Motor neuron (in vitro differentiated cells): ENCODE measurements around the gene GRID2. TPM values are rescaled to one million over a fixed set of nuclear protein-coding genes. Genes with fewer than 3 reads are reported as not detected.

ENCODE experiments used
- ATAC-seq, 8 experiments: fragments of 200-7000 bp; cut with Tn5 transposase; replicated peaks in 6 of 8; 2 replicates each; pipeline ENCODE4 v1.8.0; 2021; ENCODE audit warnings: mild to moderate bottlenecking in 8 of 8, moderate library complexity in 8 of 8
- H3K27ac ChIP-seq, 2 donors: fragments of 250-450 bp; sonication (Bioruptor Pico); 2 replicates each; pipeline ENCODE4 v1.9.0; 2021; ENCODE audit warnings: antibody characterized with exemption in 2 of 2, mild to moderate bottlenecking in 2 of 2, moderate library complexity in 1 of 2
- H3K4me1 ChIP-seq, 2 donors: fragments of 250-450 bp; sonication (Bioruptor Pico); replicated peaks in 1 of 2; 2 replicates each; pipeline ENCODE4 v1.6.1; 2021; ENCODE audit warnings: antibody characterized with exemption in 2 of 2, mild to moderate bottlenecking in 2 of 2, moderate library complexity in 1 of 2
- H3K4me3 ChIP-seq, 5 donors: fragments of 250-450 bp; sonication (Bioruptor Pico); 2 replicates each; pipeline ENCODE4 v1.9.0; 2021; ENCODE audit warnings: antibody characterized with exemption in 5 of 5, mild to moderate bottlenecking in 5 of 5, moderate library complexity in 4 of 5
- WGBS, 10 experiments: fragments of 450-650 bp; shearing (Covaris generic); methylation state at CpG; one replicate each; pipeline ENCODE4 v1.0.0; 2022; 5-methylcytosine and 5-hydroxymethylcytosine counted together
- in situ Hi-C, 9 experiments: fragments of 400-800 bp; cut with MboI; loops; one replicate each; pipeline ENCODE4 v1.15.0; 2021; ENCODE audit warnings: low sequenced_read_pairs in 9 of 9, low pct_unique_long_range_greater_than_20kb in 2 of 9; ENCODE audit not compliant: unreplicated experiment in 9 of 9
- total RNA-seq, 8 experiments: library from RNA; unstranded; fragments of 300-600 nt; gene quantifications; 2 replicates each; pipeline versions ENCODE4 v1.2.3 to v1.2.4, GENCODE V29; 2022

The GRID2 gene
- total RNA-seq, 8 experiments from 2014 or later, result 0.15 to 11.7 (median 3.8) TPM

DNA sequence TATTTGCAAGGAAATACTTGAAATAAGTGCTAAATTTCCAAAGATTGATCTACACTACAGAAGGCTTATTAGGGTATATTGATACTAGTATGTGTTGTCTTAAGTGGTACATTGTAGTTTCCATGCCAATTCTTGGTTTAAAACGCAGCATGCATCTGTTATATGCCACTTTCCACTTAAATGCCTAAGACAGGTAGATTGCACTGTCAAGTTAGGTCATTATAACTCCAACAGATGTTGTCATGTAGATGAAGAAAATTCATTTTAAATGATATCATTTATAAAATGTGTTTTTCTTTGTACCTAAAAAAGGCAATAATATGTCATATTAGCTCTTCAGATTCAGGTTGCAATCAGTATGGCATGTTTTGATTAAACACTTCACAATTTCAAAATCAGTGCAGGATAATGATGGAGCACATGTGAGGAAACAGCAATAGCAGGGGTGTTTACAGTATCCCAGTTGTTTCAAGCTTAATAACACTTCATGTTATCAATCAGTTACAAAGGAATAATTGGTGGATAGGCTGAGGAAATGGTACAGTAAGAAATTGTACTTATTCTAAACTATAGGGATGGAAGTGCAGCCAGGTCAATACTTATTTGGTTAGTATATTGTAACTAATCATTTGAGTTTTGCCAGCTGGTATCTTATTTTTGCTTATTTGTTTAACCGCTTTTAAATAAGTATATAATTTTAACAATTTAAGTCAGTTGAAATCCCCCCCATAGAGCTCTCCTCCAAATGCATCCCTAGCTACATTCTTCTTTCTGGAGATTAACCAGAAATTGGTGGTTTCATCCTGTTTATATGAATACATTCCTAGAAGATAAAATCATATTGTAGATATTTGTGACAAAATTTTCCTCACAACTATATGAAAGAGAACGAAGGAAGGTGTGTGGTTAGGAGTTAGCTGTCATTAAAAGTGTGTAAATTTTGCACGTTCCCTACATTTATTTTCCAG lies 1070.4 kb downstream of the GRID2 start:
- ATAC-seq, result no peak
- in situ Hi-C loops, result no loop called here
- Histone ChIP-seq H3K27ac (no peak overlapping the region), H3K4me1 (no peaks in the 10 kb centered on the region), H3K4me3 (no peak overlapping the region)
- 24 to 100% (median 86%) methylated on average over 1 to 4 of the region's 4 CpGs for WGBS, 10 experiments

DNA sequence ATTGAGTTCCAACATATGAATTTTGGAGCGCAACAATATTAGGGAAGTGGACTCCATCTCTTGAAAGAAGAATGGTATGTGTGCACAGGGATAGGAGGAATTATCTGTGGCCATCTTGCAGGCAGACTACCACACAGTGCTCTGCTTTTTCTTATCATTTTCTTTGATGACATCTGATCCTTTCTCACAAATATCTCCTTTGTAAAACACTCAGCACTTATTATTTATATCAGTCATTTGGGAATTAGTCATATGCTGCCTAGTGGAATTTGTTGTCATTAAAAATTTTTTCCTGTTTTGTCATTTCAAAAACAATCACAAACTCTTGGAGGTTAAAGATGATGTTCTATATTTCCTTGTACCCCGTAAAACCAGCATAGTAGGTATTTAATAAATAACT lies 1080.5 kb downstream of the GRID2 start:
- Histone ChIP-seq H3K4me1 (no peaks in the 10 kb centered on the region), H3K4me3 (no peak overlapping the region), H3K27ac (no peak overlapping the region)
- ATAC-seq, result no peak
- WGBS, 10 experiments, result 8 to 100% (median 60%) methylated on average over 1 to 2 of the region's 2 CpGs; no CpG with 5 or more reads in 1 of the 10 experiments
- in situ Hi-C loops, result no loop called here

GRCh38 chr4:93384887-93385286 lies 1081.1 kb downstream of the GRID2 start:
- ATAC-seq, result no peak
- Histone ChIP-seq H3K4me3 (no peak overlapping the region), H3K27ac (no peak overlapping the region), H3K4me1 (no peaks in the 10 kb centered on the region)
- in situ Hi-C loops, result no loop called here
- 0 to 83% (median 60%) methylated on average over 1 to 2 of the region's 2 CpGs; no CpG with 5 or more reads in 1 of the 10 experiments for WGBS, 10 experiments

DNA sequence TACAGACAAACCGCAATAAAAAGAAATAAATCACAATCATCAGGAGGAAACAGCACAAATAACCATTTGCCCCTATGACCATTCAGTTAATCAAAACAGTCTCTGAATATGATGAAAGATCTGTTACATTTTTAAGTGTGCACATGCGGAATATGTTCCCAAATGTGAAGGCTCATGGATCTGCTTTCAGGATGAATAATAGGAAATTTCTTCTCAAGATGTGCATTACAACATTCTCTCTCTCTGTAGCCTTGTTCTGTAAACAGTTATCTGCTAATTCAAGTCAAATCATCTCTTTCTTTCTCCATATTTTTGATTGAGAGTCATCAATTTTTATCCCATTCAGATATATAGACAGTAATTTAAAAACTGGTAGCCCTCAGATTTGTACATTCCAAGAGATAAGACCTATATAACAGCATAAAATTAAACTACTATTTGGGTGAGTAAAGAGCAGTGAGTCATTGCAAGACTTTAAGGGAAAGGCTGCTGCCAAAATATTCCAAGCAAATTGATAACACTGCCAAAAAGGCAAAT lies 1090.8 kb downstream of the GRID2 start:
- peak in 4 of 8 experiments; percentile 7 to 36 (median 15) for ATAC-seq
- 0 to 92% (median 61%) methylated on average over 1 to 2 of the region's 2 CpGs; no CpG with 5 or more reads in 1 of the 10 experiments for WGBS, 10 experiments
- Histone ChIP-seq H3K4me1 (peaks cover 0 to 12% of the 10 kb centered on the region in 2 donors), H3K4me3 (no peak overlapping the region), H3K27ac (no peak overlapping the region)
- in situ Hi-C loops, result no loop called here

DNA sequence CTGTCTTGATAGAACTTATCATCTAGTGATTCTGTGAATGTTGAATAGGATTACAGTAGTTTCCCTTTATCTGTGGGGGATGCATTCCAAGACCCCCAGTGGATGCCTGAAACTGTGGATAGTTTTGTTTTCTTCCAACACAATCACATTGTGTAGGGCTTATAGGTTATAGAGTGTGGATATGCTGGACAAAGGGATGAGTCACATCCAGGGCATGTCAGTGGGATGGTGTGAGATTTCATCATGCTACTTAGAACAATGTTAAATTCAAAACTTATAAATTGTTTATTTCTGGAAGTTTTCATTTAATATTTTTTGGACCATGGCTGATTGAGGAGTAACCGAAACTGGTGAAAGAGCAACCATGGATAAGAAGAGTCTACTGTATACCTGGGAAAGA lies 1092.5 kb downstream of the GRID2 start:
- Histone ChIP-seq H3K4me3 (no peak overlapping the region), H3K4me1 (peaks cover 0 to 12% of the 10 kb centered on the region in 2 donors), H3K27ac (no peak overlapping the region)
- WGBS, 10 experiments, result 40 to 100% (median 90%) methylated on average over 1 of the region's 1 CpG; no CpG with 5 or more reads in 2 of the 10 experiments
- peak in 5 of 8 experiments; percentile 61 to 99 (median 89) for ATAC-seq
- in situ Hi-C loops, result no loop called here

- no peak overlapping the region for H3K27ac ChIP-seq
- H3K4me1 ChIP-seq, result peaks cover 4 to 10% of the 10 kb centered on the region in 2 donors
- no peak overlapping the region for H3K4me3 ChIP-seq
- in situ Hi-C loops, result no loop called here
- no peak for ATAC-seq
- WGBS, 10 experiments, result 0 to 100% (median 86%) methylated on average over 1 of the region's 1 CpG; no CpG with 5 or more reads in 1 of the 10 experiments
Measured at GRCh38 chr4:93403571-93403970, 1099.8 kb downstream of the GRID2 start.

GRCh38 chr4:93407493-93408275 lies 1103.9 kb downstream of the GRID2 start:
- no peak for ATAC-seq
- Histone ChIP-seq H3K27ac (no peak overlapping the region), H3K4me1 (peaks cover 4 to 10% of the 10 kb centered on the region in 2 donors), H3K4me3 (no peak overlapping the region)
- WGBS, 10 experiments, result 17 to 52% (median 35%) methylated on average over 2 to 5 of the region's 8 CpGs
- in situ Hi-C loops, result no loop called here

DNA sequence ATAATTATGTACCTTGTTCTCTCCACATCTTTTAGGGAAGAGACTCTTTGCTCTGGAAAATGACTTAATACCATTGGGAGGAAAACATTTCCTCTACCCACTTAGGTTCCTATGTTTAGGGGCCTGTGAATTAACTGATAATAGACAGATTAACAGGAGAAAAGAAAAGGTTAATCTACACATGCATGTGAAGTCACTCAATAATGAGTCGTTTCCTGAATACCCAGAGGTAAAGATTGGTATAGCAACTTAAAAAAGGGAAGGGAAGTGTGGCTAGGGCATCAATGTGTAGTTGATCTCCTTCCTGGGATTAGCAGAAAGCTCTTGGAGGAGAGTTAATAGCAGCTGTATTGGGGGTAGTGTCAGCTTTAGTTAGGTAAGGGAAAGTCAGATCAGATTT lies 1105.3 kb downstream of the GRID2 start:
- H3K4me1 ChIP-seq, result peaks cover 4 to 11% of the 10 kb centered on the region in 2 donors
- in situ Hi-C loops, result no loop called here
- no peak overlapping the region for H3K4me3 ChIP-seq
- ATAC-seq, result no peak
- WGBS, 10 experiments, result 0 to 17% (median 0%) methylated on average over 1 of the region's 1 CpG; no CpG with 5 or more reads in 3 of the 10 experiments
- H3K27ac ChIP-seq, result no peak overlapping the region

DNA sequence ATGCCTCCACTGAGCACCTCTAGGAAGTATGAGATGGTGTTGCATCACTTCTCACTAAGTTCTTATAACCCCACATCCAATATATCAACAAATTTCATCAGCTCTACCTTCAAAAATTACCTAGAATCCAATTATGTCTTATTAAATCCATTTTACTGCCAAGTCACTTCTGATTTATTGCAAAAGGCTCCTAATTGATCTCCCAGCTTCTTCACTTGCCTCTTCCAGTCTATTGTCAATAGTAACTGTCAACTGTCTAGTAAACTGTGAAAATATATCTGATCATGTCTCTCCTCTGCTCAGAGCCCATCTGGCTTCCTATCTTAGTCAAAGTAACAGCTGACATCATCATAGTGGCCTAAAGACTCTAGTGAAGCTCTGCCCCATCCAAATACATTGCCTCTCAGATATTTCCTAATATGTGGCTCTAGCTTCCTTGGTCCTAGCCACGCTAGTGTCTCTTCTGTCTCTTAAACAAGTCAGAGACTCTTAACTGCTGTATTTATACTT lies 1110.3 kb downstream of the GRID2 start:
- ATAC-seq, result peak in 5 of 8 experiments; percentile 52 to 72 (median 62)
- WGBS, 10 experiments, result 8 to 100% (median 18%) methylated on average over 1 of the region's 1 CpG; no CpG with 5 or more reads in 3 of the 10 experiments
- H3K4me1 ChIP-seq, result peaks cover 0 to 16% of the 10 kb centered on the region in 2 donors
- no peak overlapping the region for H3K4me3 ChIP-seq
- no peak overlapping the region for H3K27ac ChIP-seq
- in situ Hi-C loops, result no loop called here

GRCh38 chr4:93416344-93417128 lies 1112.8 kb downstream of the GRID2 start:
- Histone ChIP-seq H3K4me3 (no peak overlapping the region), H3K4me1 (peaks cover 0 to 16% of the 10 kb centered on the region in 2 donors), H3K27ac (no peak overlapping the region)
- in situ Hi-C loops, result no loop called here
- peak in 5 of 8 experiments; percentile 29 to 76 (median 68) for ATAC-seq
- WGBS, 10 experiments, result 0 to 73% (median 43%) methylated on average over 1 to 4 of the region's 4 CpGs

GRCh38 chr4:93431371-93431770 lies 1127.6 kb downstream of the GRID2 start:
- ATAC-seq, result no peak

GRCh38 chr4:93433840-93434239 lies 1130.1 kb downstream of the GRID2 start:
- whole genome bisulfite sequencing, 10 experiments, result 15 to 100% (median 82%) methylated on average over 1 to 3 of the region's 3 CpGs
- H3K27ac ChIP-seq, result no peak overlapping the region
- no peak for ATAC-seq
- no peaks in the 10 kb centered on the region for H3K4me1 ChIP-seq
- in situ Hi-C loops, result no loop called here
- H3K4me3 ChIP-seq, result no peak overlapping the region

More at GRCh38 chr4:93431371-93431770, 1127.6 kb downstream of the GRID2 start:
- in situ Hi-C loops, result no loop called here
- Histone ChIP-seq H3K4me1 (no peaks in the 10 kb centered on the region), H3K4me3 (no peak overlapping the region), H3K27ac (no peak overlapping the region)
